ENCODE results near the gene SLC22A8. TPM values are rescaled to one million over a fixed set of nuclear protein-coding genes. Genes with fewer than 3 reads are reported as not detected.

SLC22A8 gene
- total RNA-seq, 4 donors from 2014 or later = not detected

DNA sequence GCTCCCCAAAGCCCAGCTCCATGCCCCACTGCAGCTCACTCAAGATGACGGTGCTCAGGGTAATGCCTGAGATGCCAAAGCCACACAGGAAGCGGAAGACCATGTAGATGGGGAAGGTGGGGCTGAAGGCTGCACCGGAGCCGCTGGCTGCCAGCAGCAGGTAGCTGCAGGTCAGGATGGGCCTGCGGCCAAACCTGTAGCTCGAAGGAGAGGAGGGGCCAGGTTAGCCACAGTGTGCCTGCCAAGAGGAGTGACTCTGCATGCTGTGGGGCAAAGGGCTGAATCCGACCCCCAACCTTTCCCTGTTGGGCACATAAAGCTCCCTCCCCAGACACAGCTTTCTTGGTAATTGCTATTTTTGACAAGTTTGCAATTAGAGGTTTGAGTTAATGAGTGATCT is 16.0 kb downstream of the SLC22A8 start:
- Histone ChIP-seq H3K27ac (no peak overlapping the region), H3K27me3 (no peaks in the 10 kb centered on the region), H3K4me3 (no peak overlapping the region), H3K4me1 (no peaks in the 10 kb centered on the region), H3K9me3 (no peaks in the 10 kb centered on the region), H3K36me3 (no peaks in the 10 kb centered on the region)
- no peak for DNase-seq
- intact Hi-C loops (cut with DNase I; ENCODE audit: low total_unique reads) = no loop called here
- WGBS, 2 donors (ENCODE audit: low coverage in 1 of 2) = 54% methylated on average over 6 of the region's 7 CpGs; no CpG with 5 or more reads in 1 of the 2 donors
- TF ChIP-seq POLR2AphosphoS5 (IDR thresholded peaks at IDR 0.05) (no peak), CTCF (IDR thresholded peaks at IDR 0.05) (no peak), EP300 (IDR thresholded peaks at IDR 0.05; ENCODE audit: low read depth) (no peak), POLR2A (IDR thresholded peaks at IDR 0.05) (no peak)
- in situ Hi-C loops (cut with MboI; ENCODE audit: low pct_ligation_motif_present in 1 of 4, low pct_unique_long_range_greater_than_20kb in 1 of 4, low sequenced_read_pairs in 3 of 4) = loop anchor here in 1 of 4 donors (10.0 kb wide), 1 partner anchor 85 kb away; no protein-coding TSS in a partner anchor

DNA sequence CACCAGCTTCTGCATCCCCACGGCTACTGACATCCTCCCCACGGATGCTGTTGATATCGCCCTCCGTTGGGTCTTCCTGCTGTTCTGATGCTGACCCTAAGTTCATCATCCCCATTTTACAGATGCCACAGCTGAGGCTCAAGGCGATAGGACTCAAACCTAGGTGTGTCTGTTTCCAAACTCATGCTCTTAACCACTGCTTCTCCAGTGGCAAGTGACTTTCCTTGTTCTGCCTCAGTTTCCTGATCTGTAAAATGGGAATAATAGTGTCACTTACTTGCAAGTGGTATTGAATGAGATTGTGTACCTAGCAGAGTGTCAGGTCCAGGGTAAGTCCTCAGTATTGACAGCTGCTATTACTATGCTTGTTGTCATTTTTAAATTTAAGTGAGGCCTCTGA is 16.5 kb downstream of the SLC22A8 start:
- no peaks in the 10 kb centered on the region for H3K36me3 ChIP-seq
- in situ Hi-C loops (cut with MboI; ENCODE audit: low pct_ligation_motif_present in 1 of 4, low pct_unique_long_range_greater_than_20kb in 1 of 4, low sequenced_read_pairs in 3 of 4) = no loop called here
- intact Hi-C loops (cut with DNase I; ENCODE audit: low total_unique reads) = no loop called here
- H3K4me3 ChIP-seq = no peak overlapping the region
- no peak overlapping the region for H3K27ac ChIP-seq
- TF ChIP-seq CTCF (IDR thresholded peaks at IDR 0.05) = no peak
- no peak for TF ChIP-seq POLR2AphosphoS5 (IDR thresholded peaks at IDR 0.05)
- TF ChIP-seq POLR2A (IDR thresholded peaks at IDR 0.05) = no peak
- no peak for TF ChIP-seq EP300 (IDR thresholded peaks at IDR 0.05; ENCODE audit: low read depth)
- no peaks in the 10 kb centered on the region for H3K4me1 ChIP-seq
- WGBS, 2 donors (ENCODE audit: low coverage in 1 of 2) = 95 to 96% methylated on average over 4 to 5 of the region's 5 CpGs
- H3K27me3 ChIP-seq = no peaks in the 10 kb centered on the region
- no peaks in the 10 kb centered on the region for H3K9me3 ChIP-seq
- no peak for DNase-seq

DNA sequence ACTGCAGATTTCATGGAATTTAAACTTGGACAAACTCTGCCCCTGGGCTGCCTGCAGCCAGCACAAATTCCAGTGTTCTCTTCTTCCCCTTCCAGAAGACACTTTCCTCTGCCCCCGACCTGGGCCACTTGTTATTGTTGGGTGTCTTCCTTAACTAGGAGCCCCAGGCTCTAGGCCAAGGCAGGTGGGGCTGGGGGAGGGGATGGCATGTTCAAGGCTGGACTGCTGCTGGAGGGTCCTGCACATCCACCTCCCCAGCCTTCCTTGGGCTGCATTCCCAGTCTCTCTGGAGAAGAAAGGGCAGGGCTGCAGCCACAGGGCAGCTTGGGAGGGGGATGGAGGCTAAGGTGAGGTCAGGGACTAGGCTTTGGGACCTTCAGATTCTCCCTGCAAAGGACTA is 19.4 kb downstream of the SLC22A8 start:
- TF ChIP-seq POLR2A (IDR thresholded peaks at IDR 0.05) (no peak), EP300 (IDR thresholded peaks at IDR 0.05; ENCODE audit: low read depth) (no peak), POLR2AphosphoS5 (IDR thresholded peaks at IDR 0.05) (no peak), CTCF (IDR thresholded peaks at IDR 0.05) (no peak)
- Histone ChIP-seq H3K36me3 (no peaks in the 10 kb centered on the region), H3K4me3 (no peak overlapping the region), H3K9me3 (no peaks in the 10 kb centered on the region), H3K27me3 (no peaks in the 10 kb centered on the region), H3K4me1 (no peaks in the 10 kb centered on the region), H3K27ac (no peak overlapping the region)
- 44% methylated on average over 1 of the region's 1 CpG; no CpG with 5 or more reads in 1 of the 2 donors for WGBS, 2 donors (ENCODE audit: low coverage in 1 of 2)
- in situ Hi-C loops (cut with MboI; ENCODE audit: low pct_ligation_motif_present in 1 of 4, low pct_unique_long_range_greater_than_20kb in 1 of 4, low sequenced_read_pairs in 3 of 4) (no loop called here), intact Hi-C loops (cut with DNase I; ENCODE audit: low total_unique reads) (no loop called here)
- no peak for DNase-seq

DNA sequence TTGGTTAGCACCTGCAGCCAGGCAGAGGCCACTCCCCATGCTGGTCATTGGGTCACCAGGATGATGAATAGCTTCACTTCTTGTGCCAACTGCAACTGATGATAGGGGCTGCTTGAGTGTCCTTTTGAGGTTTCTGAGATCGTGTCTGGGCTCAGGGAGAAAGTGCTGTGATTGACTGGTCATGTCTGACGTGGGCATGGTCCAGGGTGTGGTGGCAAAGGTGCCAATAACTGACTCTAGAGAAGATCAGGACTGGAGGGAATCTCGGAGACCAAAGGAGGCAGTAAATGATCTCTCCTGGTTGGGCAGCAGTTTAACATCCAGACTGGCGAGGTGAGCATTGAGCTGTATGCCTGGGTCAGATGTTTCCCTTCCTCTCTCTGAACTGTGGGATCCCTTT is 20.9 kb downstream of the SLC22A8 start:
- in situ Hi-C loops (cut with MboI; ENCODE audit: low pct_ligation_motif_present in 1 of 4, low pct_unique_long_range_greater_than_20kb in 1 of 4, low sequenced_read_pairs in 3 of 4) (no loop called here), intact Hi-C loops (cut with DNase I; ENCODE audit: low total_unique reads) (no loop called here)
- H3K27ac ChIP-seq = no peak overlapping the region
- H3K9me3 ChIP-seq = no peaks in the 10 kb centered on the region
- WGBS, 2 donors (ENCODE audit: low coverage in 1 of 2) = 60 to 69% methylated on average over 2 to 4 of the region's 4 CpGs
- no peak for TF ChIP-seq CTCF (IDR thresholded peaks at IDR 0.05)
- no peak for TF ChIP-seq EP300 (IDR thresholded peaks at IDR 0.05; ENCODE audit: low read depth)
- no peak for TF ChIP-seq POLR2AphosphoS5 (IDR thresholded peaks at IDR 0.05)
- no peaks in the 10 kb centered on the region for H3K27me3 ChIP-seq
- H3K4me3 ChIP-seq = no peak overlapping the region
- H3K36me3 ChIP-seq = no peaks in the 10 kb centered on the region
- DNase-seq = no peak
- H3K4me1 ChIP-seq = no peaks in the 10 kb centered on the region
